SK-N-SH (cell line): ENCODE data around the gene ST8SIA6.

Source experiments
- EZH2phosphoT487 ChIP-seq: fragments of 200-600 bp; sonication (generic); IDR thresholded peaks from 2 replicates; pipeline ENCODE4 v1.6.1; 2017; ENCODE audit warnings: low read depth, mixed run types, mild to moderate bottlenecking, antibody characterized with exemption, moderate library complexity, borderline replicate concordance
- POLR2AphosphoS5 ChIP-seq: IDR thresholded peaks from 2 replicates; pipeline ENCODE4 v1.6.1; 2012; ENCODE audit warnings: low read depth, low read length
- TF ChIP-seq, protein P1 (sequence below): fragments of 200-600 bp; sonication (generic); IDR thresholded peaks from 2 replicates; pipeline ENCODE4 v1.6.1; 2017; ENCODE audit warnings: antibody characterized with exemption, mild to moderate bottlenecking, moderate library complexity
- TF ChIP-seq, protein P2 (sequence below): fragments of 150-350 bp; IDR thresholded peaks from 2 replicates; pipeline ENCODE4 v1.6.1; 2016; ENCODE audit warnings: mild to moderate bottlenecking, low read depth, low read length
- TF ChIP-seq, protein P3 (sequence below): IDR thresholded peaks from 2 replicates; pipeline ENCODE4 v1.6.1; 2012; ENCODE audit warnings: mild to moderate bottlenecking, low read depth, low read length, moderate library complexity
- TF ChIP-seq, protein P4 (sequence below): IDR thresholded peaks from 2 replicates; pipeline ENCODE4 v1.4.0; 2012; ENCODE audit warnings: low read depth

DNA sequence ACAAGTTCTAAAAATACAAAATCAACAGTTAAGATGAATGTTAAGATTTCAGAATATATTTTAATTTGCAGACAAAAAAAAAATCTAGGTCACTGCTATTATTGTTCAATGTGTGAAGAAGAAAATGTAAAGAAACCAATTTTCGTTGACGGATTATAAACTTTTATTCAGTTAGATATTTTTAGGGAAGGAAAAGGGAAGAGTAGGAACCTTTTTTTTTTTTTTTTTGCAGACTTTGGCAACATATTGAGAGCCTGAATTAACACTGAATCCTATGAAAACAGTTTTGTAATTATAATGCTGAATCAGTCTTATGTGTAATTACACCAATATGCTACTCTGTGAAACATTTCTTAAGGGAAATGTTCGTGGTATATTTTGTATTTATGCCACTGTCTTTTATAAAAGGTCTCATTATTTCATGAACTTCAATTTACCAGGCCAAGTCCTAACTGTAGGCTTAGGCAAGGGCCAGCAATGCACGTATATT lies 106.3 kb downstream of the ST8SIA6 start:
- TF ChIP-seq, protein P1, sequence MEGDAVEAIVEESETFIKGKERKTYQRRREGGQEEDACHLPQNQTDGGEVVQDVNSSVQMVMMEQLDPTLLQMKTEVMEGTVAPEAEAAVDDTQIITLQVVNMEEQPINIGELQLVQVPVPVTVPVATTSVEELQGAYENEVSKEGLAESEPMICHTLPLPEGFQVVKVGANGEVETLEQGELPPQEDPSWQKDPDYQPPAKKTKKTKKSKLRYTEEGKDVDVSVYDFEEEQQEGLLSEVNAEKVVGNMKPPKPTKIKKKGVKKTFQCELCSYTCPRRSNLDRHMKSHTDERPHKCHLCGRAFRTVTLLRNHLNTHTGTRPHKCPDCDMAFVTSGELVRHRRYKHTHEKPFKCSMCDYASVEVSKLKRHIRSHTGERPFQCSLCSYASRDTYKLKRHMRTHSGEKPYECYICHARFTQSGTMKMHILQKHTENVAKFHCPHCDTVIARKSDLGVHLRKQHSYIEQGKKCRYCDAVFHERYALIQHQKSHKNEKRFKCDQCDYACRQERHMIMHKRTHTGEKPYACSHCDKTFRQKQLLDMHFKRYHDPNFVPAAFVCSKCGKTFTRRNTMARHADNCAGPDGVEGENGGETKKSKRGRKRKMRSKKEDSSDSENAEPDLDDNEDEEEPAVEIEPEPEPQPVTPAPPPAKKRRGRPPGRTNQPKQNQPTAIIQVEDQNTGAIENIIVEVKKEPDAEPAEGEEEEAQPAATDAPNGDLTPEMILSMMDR = no peak
- TF ChIP-seq POLR2AphosphoS5 = no peak
- TF ChIP-seq, protein P2, sequence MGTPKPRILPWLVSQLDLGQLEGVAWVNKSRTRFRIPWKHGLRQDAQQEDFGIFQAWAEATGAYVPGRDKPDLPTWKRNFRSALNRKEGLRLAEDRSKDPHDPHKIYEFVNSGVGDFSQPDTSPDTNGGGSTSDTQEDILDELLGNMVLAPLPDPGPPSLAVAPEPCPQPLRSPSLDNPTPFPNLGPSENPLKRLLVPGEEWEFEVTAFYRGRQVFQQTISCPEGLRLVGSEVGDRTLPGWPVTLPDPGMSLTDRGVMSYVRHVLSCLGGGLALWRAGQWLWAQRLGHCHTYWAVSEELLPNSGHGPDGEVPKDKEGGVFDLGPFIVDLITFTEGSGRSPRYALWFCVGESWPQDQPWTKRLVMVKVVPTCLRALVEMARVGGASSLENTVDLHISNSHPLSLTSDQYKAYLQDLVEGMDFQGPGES = no peak
- no peak for TF ChIP-seq EZH2phosphoT487
- TF ChIP-seq, protein P3, sequence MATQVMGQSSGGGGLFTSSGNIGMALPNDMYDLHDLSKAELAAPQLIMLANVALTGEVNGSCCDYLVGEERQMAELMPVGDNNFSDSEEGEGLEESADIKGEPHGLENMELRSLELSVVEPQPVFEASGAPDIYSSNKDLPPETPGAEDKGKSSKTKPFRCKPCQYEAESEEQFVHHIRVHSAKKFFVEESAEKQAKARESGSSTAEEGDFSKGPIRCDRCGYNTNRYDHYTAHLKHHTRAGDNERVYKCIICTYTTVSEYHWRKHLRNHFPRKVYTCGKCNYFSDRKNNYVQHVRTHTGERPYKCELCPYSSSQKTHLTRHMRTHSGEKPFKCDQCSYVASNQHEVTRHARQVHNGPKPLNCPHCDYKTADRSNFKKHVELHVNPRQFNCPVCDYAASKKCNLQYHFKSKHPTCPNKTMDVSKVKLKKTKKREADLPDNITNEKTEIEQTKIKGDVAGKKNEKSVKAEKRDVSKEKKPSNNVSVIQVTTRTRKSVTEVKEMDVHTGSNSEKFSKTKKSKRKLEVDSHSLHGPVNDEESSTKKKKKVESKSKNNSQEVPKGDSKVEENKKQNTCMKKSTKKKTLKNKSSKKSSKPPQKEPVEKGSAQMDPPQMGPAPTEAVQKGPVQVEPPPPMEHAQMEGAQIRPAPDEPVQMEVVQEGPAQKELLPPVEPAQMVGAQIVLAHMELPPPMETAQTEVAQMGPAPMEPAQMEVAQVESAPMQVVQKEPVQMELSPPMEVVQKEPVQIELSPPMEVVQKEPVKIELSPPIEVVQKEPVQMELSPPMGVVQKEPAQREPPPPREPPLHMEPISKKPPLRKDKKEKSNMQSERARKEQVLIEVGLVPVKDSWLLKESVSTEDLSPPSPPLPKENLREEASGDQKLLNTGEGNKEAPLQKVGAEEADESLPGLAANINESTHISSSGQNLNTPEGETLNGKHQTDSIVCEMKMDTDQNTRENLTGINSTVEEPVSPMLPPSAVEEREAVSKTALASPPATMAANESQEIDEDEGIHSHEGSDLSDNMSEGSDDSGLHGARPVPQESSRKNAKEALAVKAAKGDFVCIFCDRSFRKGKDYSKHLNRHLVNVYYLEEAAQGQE = no peak
- TF ChIP-seq, protein P4, sequence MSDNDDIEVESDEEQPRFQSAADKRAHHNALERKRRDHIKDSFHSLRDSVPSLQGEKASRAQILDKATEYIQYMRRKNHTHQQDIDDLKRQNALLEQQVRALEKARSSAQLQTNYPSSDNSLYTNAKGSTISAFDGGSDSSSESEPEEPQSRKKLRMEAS = no peak
